GM19351 (cell line): ENCODE measurements around the gene IFIT2.
"Not testable (repeated sequence)": the region's sequence is repeated elsewhere in the genome, so short reads cannot be mapped to it uniquely, and the experiment has no call there.

Experiments
- ATAC-seq: cut with Tn5 transposase; IDR thresholded peaks from one replicate; pipeline ENCODE4 v1.9.1; 2021; ENCODE audit warnings: mild to moderate bottlenecking, moderate library complexity; ENCODE audit not compliant: unreplicated experiment

Gene IFIT2

GRCh38 chr10:89301721-89302445 is at the start of gene IFIT2:
Gene IFIT2 (plus strand): TSS chr10:89302046. CDS start chr10:89302124, 78 bp downstream.
- peak; percentile 81 for ATAC-seq

- no peak for ATAC-seq
Measured at GRCh38 chr10:89252225-89252585, 49.6 kb upstream of the IFIT2 start.

GRCh38 chr10:89255091-89255579 is 46.7 kb upstream of the IFIT2 start:
- not testable (repeated sequence) for ATAC-seq

- no peak for ATAC-seq
Measured at GRCh38 chr10:89255793-89256192, 46.1 kb upstream of the IFIT2 start.

- ATAC-seq = no peak
Measured at GRCh38 chr10:89256340-89256739, 45.5 kb upstream of the IFIT2 start.

- ATAC-seq = no peak
Measured at GRCh38 chr10:89256962-89257361, 44.9 kb upstream of the IFIT2 start.

GRCh38 chr10:89257581-89257980 is 44.3 kb upstream of the IFIT2 start:
- ATAC-seq = no peak

- ATAC-seq = no peak
Measured at GRCh38 chr10:89258881-89259280, 43.0 kb upstream of the IFIT2 start.

- no peak for ATAC-seq
Measured at GRCh38 chr10:89262086-89263051, 39.5 kb upstream of the IFIT2 start.

GRCh38 chr10:89263091-89263490 is 38.8 kb upstream of the IFIT2 start:
- ATAC-seq = no peak

GRCh38 chr10:89263531-89263930 is 38.3 kb upstream of the IFIT2 start:
- ATAC-seq = no peak

- no peak for ATAC-seq
Measured at GRCh38 chr10:89266721-89267453, 35.0 kb upstream of the IFIT2 start.

GRCh38 chr10:89269433-89270152 is 32.3 kb upstream of the IFIT2 start:
- ATAC-seq = no peak

GRCh38 chr10:89270153-89270483 is 31.7 kb upstream of the IFIT2 start:
- no peak for ATAC-seq

- ATAC-seq = no peak
Measured at GRCh38 chr10:89271532-89271931, 30.3 kb upstream of the IFIT2 start.

GRCh38 chr10:89273680-89274079 is 28.2 kb upstream of the IFIT2 start:
- no peak for ATAC-seq

- no peak for ATAC-seq
Measured at GRCh38 chr10:89274928-89275327, 26.9 kb upstream of the IFIT2 start.

- ATAC-seq = no peak
Measured at GRCh38 chr10:89275383-89275782, 26.5 kb upstream of the IFIT2 start.

GRCh38 chr10:89278034-89278535 is 23.8 kb upstream of the IFIT2 start:
- no peak for ATAC-seq

- ATAC-seq = no peak
Measured at GRCh38 chr10:89278900-89279392, 22.9 kb upstream of the IFIT2 start.
